ENCODE data around the gene DTL. TPM values are rescaled to one million over a fixed set of nuclear protein-coding genes. Genes with fewer than 3 reads are reported as not detected.
"Not testable (repeated sequence)": the region's sequence is repeated elsewhere in the genome, so short reads cannot be mapped to it uniquely, and the experiment has no call there.

DTL gene
- total RNA-seq (2012; rRNA removed): 14.9 and 19.5 TPM in 2 replicates

- Histone ChIP-seq H3K36me3 (ENCODE audit: insufficient read depth, low read length) (no peaks in the 10 kb centered on the region), H3K4me3 (ENCODE audit: low read length) (peak within 1 kb of the TSS; percentile 86), H3K4me1 (ENCODE audit: control insufficient read depth, insufficient read depth, low read length) (peaks cover 40% of the 10 kb centered on the region), H3K9me3 (replicated peaks; ENCODE audit: low read length) (no peaks in the 10 kb centered on the region), H3K9ac (ENCODE audit: low read depth, low read length) (peak within 1 kb of the TSS; percentile 89), H3K27me3 (ENCODE audit: control insufficient read depth, insufficient read depth, low read length) (no peaks in the 10 kb centered on the region), H3K4me2 (ENCODE audit: low read length) (peak within 1 kb of the TSS; percentile 92)
Observed at GRCh38 chr1:212035123-212035834, at the start of gene DTL, which contains the start of gene INTS7. TSS of gene DTL (plus strand) at chr1:212035748. CDS start at chr1:212035891, 143 bp downstream. TSS of gene INTS7 (minus strand) at chr1:212035557. CDS start at chr1:212035437, 120 bp downstream.

GRCh38 chr1:211986628-211987254 is 48.8 kb upstream of the DTL start:
- Histone ChIP-seq H3K9me3 (replicated peaks; ENCODE audit: low read length) (no peaks in the 10 kb centered on the region), H3K9ac (ENCODE audit: low read depth, low read length) (no peak overlapping the region), H3K36me3 (ENCODE audit: insufficient read depth, low read length) (peaks cover 26% of the 10 kb centered on the region), H3K27me3 (ENCODE audit: control insufficient read depth, insufficient read depth, low read length) (no peaks in the 10 kb centered on the region), H3K4me2 (ENCODE audit: low read length) (no peak overlapping the region), H3K4me3 (ENCODE audit: low read length) (no peak overlapping the region), H3K4me1 (ENCODE audit: control insufficient read depth, insufficient read depth, low read length) (no peaks in the 10 kb centered on the region)

DNA sequence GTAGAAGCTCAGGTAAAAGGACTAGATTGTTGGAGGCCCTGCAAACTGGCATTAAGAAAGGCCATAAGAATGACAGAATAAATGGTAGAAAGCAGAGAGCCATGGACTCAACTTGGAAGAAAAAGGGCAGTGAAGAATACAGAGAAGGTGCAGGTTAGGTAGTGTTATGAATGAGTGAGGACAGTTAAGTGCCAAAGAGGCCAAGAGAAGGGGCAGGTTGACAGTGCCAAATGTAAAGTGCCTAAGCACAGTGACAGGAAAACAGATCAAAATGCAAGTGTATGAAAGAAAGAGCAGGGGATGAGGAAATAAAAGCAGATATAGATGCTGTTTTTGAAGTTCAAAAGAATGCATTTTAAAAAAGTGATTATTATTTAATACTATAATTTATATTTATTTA is 43.9 kb upstream of the DTL start:
- Histone ChIP-seq H3K27me3 (ENCODE audit: control insufficient read depth, insufficient read depth, low read length) (no peaks in the 10 kb centered on the region), H3K9ac (ENCODE audit: low read depth, low read length) (no peak overlapping the region), H3K9me3 (replicated peaks; ENCODE audit: low read length) (no peaks in the 10 kb centered on the region), H3K4me3 (ENCODE audit: low read length) (no peak overlapping the region), H3K4me1 (ENCODE audit: control insufficient read depth, insufficient read depth, low read length) (no peaks in the 10 kb centered on the region), H3K4me2 (ENCODE audit: low read length) (no peak overlapping the region), H3K36me3 (ENCODE audit: insufficient read depth, low read length) (peaks cover 16% of the 10 kb centered on the region)

DNA sequence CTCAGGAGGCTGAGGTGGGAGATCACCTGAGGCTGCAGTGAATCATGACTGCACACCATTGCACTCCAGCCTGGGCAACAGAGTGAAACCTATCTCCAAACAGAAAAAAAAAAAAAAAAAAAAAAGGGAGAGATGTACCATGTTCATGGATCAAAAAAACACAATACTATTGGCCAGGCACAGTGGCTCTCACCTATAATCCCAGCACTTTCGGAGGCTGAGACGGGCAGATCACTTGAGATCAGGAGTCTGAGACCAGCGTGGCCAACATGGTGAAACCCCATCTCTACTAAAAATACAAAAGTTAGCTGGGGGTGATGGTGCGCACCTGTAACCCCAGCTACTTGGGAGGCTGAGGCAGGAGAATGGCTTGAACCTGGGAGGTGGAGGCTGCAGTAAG is 38.1 kb upstream of the DTL start:
- peaks cover 12% of the 10 kb centered on the region for H3K36me3 ChIP-seq (ENCODE audit: insufficient read depth, low read length)
- not testable (repeated sequence) for H3K4me3 ChIP-seq (ENCODE audit: low read length); H3K4me1 ChIP-seq (ENCODE audit: control insufficient read depth, insufficient read depth, low read length); H3K4me2 ChIP-seq (ENCODE audit: low read length); H3K9ac ChIP-seq (ENCODE audit: low read depth, low read length); H3K27me3 ChIP-seq (ENCODE audit: control insufficient read depth, insufficient read depth, low read length); H3K9me3 ChIP-seq (replicated peaks; ENCODE audit: low read length)

DNA sequence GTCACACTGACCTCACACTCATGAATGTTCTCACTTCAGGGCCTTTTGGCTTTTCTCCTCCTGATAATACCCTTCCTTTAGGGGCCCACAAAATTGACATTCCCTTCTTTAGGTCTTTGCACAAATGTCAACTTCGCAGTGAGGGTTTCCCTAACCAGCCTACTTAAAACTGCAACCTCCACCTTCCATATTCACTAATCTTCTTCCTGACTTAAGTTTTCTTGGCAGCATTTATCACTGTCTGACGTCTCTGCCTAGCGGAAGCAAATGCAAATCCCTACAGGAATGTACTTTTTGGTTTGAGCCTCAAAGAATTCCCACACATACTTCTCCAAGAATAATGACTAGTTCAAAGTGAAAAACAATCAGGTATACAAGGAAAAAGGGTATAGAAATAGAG is 33.0 kb upstream of the DTL start:
- H3K36me3 ChIP-seq (ENCODE audit: insufficient read depth, low read length): peaks cover 10% of the 10 kb centered on the region
- no peaks in the 10 kb centered on the region for H3K27me3 ChIP-seq (ENCODE audit: control insufficient read depth, insufficient read depth, low read length)
- H3K4me1 ChIP-seq (ENCODE audit: control insufficient read depth, insufficient read depth, low read length): no peaks in the 10 kb centered on the region
- no peak overlapping the region for H3K4me3 ChIP-seq (ENCODE audit: low read length)
- no peak overlapping the region for H3K4me2 ChIP-seq (ENCODE audit: low read length)
- no peaks in the 10 kb centered on the region for H3K9me3 ChIP-seq (replicated peaks; ENCODE audit: low read length)
- H3K9ac ChIP-seq (ENCODE audit: low read depth, low read length): no peak overlapping the region

DNA sequence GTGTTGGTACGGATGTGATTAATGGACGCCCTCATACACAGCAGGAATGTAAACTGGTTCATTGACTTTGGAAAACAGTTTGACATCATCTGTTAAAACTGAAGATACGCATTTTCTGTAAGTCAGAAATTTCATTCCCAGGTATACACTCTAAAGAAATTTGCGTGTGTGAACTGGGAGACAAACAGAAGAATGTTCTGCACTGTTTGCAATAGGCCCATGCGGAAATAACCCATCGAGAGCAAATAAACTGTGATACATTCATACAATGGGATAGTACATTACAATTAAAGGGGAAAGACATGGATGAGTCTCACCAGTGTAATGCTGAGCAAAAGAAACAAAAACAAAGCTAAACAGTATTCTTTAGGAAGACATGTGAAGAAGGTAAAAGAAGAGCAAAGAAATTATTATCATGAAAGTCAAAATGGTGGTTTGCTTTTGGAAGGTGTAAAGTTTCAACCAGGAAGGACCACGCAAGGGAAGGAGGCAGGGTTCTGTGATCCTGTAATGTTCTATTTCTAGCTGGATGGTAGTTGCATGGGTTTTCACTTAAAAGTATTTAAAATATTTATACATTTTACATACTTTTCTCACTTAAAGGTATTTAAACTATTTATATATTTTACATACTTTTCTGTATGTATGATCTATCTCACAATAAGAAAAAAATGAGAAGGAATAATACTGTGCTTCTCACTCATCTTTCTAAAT is 30.5 kb upstream of the DTL start:
- Histone ChIP-seq H3K9me3 (replicated peaks; ENCODE audit: low read length) (no peaks in the 10 kb centered on the region), H3K36me3 (ENCODE audit: insufficient read depth, low read length) (peaks cover 22% of the 10 kb centered on the region), H3K27me3 (ENCODE audit: control insufficient read depth, insufficient read depth, low read length) (no peaks in the 10 kb centered on the region), H3K4me3 (ENCODE audit: low read length) (no peak overlapping the region), H3K9ac (ENCODE audit: low read depth, low read length) (no peak overlapping the region), H3K4me1 (ENCODE audit: control insufficient read depth, insufficient read depth, low read length) (no peaks in the 10 kb centered on the region), H3K4me2 (ENCODE audit: low read length) (no peak overlapping the region)

DNA sequence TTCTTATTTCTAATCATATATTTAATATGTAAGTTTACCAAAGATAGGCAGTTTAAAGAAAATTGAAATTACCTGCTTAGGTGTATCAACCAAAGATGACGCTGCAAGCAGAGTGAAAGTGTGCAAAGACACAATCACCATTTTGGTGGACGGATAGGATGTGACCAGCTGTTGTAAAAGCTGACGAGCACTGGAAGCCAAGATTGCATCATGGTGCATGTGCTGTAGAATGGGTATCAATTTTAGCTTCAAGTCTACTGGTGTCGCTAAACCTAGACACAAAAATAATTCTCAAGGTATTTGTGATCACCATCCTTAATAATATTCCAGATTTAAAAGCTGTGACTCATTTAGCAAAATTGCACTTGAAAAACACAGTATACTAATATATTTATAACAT is 28.4 kb upstream of the DTL start:
- Histone ChIP-seq H3K27me3 (ENCODE audit: control insufficient read depth, insufficient read depth, low read length) (no peaks in the 10 kb centered on the region), H3K9ac (ENCODE audit: low read depth, low read length) (no peak overlapping the region), H3K4me2 (ENCODE audit: low read length) (no peak overlapping the region), H3K4me1 (ENCODE audit: control insufficient read depth, insufficient read depth, low read length) (no peaks in the 10 kb centered on the region), H3K36me3 (ENCODE audit: insufficient read depth, low read length) (peaks cover 28% of the 10 kb centered on the region), H3K9me3 (replicated peaks; ENCODE audit: low read length) (no peaks in the 10 kb centered on the region), H3K4me3 (ENCODE audit: low read length) (no peak overlapping the region)

DNA sequence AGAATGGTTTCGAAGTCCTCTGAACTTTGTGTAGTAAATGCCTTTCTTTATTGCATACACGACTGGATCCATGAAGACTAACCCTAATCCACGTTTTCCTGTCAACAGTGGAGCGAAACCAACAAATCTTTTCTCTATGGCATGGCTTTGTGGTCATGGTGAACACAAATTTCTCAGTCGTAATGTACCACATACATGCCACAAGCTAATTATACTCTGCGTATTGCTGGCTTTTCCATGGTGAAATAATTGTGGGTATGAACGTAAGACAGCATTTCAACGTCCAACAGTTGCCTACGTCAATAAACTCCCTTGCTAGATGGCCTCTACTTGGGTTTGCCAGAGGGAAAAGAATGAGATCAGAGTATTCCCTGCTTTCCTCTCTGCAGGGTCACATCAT is 27.7 kb upstream of the DTL start:
- no peak overlapping the region for H3K9ac ChIP-seq (ENCODE audit: low read depth, low read length)
- no peaks in the 10 kb centered on the region for H3K4me1 ChIP-seq (ENCODE audit: control insufficient read depth, insufficient read depth, low read length)
- no peak overlapping the region for H3K4me3 ChIP-seq (ENCODE audit: low read length)
- no peak overlapping the region for H3K4me2 ChIP-seq (ENCODE audit: low read length)
- H3K9me3 ChIP-seq (replicated peaks; ENCODE audit: low read length): no peaks in the 10 kb centered on the region
- no peaks in the 10 kb centered on the region for H3K27me3 ChIP-seq (ENCODE audit: control insufficient read depth, insufficient read depth, low read length)
- peaks cover 28% of the 10 kb centered on the region for H3K36me3 ChIP-seq (ENCODE audit: insufficient read depth, low read length)

DNA sequence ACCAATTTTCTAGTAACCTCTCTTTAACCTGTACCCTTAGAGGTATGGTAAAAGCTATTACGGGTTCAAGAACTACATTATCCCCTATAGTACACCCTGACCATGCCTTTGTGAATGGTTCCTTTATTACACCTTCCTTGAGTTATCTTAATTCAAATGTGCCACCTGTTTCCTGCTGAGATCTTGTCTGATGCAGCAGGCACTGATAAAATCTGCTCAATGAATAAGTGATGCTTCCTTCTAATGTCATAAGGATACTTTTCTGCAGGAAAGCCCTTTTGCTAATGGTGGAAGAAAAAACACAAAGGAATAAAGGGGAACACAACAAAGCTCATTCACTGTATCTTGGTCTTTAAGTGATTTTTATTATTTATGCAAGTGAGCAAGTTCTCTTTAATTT is 26.0 kb upstream of the DTL start:
- H3K4me1 ChIP-seq (ENCODE audit: control insufficient read depth, insufficient read depth, low read length): no peaks in the 10 kb centered on the region
- no peaks in the 10 kb centered on the region for H3K27me3 ChIP-seq (ENCODE audit: control insufficient read depth, insufficient read depth, low read length)
- H3K4me3 ChIP-seq (ENCODE audit: low read length): no peak overlapping the region
- H3K36me3 ChIP-seq (ENCODE audit: insufficient read depth, low read length): peaks cover 25% of the 10 kb centered on the region
- no peak overlapping the region for H3K4me2 ChIP-seq (ENCODE audit: low read length)
- no peak overlapping the region for H3K9ac ChIP-seq (ENCODE audit: low read depth, low read length)
- H3K9me3 ChIP-seq (replicated peaks; ENCODE audit: low read length): no peaks in the 10 kb centered on the region

DNA sequence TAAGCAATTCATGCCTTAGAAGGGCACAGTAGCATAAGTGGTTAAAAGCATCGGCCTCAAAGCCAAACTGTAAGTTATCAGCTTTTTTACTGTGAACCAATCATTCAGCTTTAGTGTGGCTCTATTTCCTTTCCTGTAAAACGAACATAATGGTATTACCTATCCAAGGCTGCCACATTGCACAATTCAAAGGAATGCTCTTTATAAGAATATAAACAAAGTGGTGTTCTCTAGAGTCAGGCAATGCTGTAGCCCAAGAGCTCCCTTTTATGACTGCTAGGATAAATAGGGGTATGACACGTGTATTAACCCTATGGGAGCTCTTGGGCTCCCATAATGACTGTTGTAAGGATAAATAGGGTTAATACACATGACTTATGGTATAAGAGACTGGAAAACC is 25.5 kb upstream of the DTL start:
- Histone ChIP-seq H3K9me3 (replicated peaks; ENCODE audit: low read length) (no peaks in the 10 kb centered on the region), H3K9ac (ENCODE audit: low read depth, low read length) (no peak overlapping the region), H3K4me1 (ENCODE audit: control insufficient read depth, insufficient read depth, low read length) (no peaks in the 10 kb centered on the region), H3K4me3 (ENCODE audit: low read length) (no peak overlapping the region), H3K36me3 (ENCODE audit: insufficient read depth, low read length) (peaks cover 24% of the 10 kb centered on the region), H3K27me3 (ENCODE audit: control insufficient read depth, insufficient read depth, low read length) (no peaks in the 10 kb centered on the region), H3K4me2 (ENCODE audit: low read length) (no peak overlapping the region)

DNA sequence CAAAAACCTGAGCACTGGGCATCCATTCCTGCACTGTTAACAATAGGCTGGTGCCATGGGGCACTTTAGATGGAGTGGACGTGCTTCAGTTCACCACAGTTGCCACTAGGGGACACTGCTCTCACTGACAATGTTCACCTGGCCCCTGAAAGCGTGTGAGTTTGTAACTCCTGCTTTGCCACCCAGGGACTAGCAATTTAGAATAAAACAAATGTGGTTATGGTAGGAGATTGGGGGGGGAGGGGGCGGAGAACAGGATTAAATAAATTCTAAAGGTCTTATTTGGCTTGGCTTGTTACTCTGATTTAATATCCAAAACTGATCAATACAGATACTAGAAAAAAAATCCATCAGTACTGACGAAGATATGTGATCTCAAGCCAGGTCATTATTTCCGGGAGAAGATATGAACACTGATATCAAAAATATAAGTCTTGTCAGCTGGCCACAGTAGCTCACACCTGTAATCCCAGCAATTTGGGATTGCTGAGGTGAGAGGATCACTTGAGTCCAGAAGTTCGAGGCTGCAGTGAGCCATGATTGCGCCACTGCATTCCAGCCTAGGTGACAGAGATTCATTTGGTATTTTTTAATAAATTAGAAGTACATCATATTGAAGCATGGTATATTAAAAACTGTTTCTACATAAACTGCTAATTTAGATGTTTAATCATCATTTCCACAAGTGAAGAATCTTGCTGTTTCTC is 23.4 kb upstream of the DTL start:
- no peak overlapping the region for H3K4me3 ChIP-seq (ENCODE audit: low read length)
- H3K27me3 ChIP-seq (ENCODE audit: control insufficient read depth, insufficient read depth, low read length): no peaks in the 10 kb centered on the region
- H3K4me2 ChIP-seq (ENCODE audit: low read length): no peak overlapping the region
- H3K36me3 ChIP-seq (ENCODE audit: insufficient read depth, low read length): peaks cover 31% of the 10 kb centered on the region
- no peaks in the 10 kb centered on the region for H3K9me3 ChIP-seq (replicated peaks; ENCODE audit: low read length)
- no peaks in the 10 kb centered on the region for H3K4me1 ChIP-seq (ENCODE audit: control insufficient read depth, insufficient read depth, low read length)
- no peak overlapping the region for H3K9ac ChIP-seq (ENCODE audit: low read depth, low read length)

Measured in skeletal muscle satellite cell (primary cell).